Panc1 (cell line): ENCODE measurements around the gene EHD2. TPM values are rescaled to one million over a fixed set of nuclear protein-coding genes. Genes with fewer than 3 reads are reported as not detected.

Source experiments
- ATAC-seq: fragments of 200-7000 bp; cut with Tn5 transposase; 2 replicates; pipeline ENCODE4 v1.9.1; 2020; ENCODE audit warnings: mild to moderate bottlenecking, moderate library complexity
- BruUV-seq: library from RNA; stranded (reverse); fragments of 400-500 nt; replicated peaks from 2 replicates; lab custom pipeline; 2021; lab: Mats Ljungman, UMichigan
- CTCF ChIA-PET: fragments of 300-600 bp; sonication (Branson Sonifier 250); formaldehyde crosslinking; loops from one replicate; lab custom pipeline; 2022; ENCODE audit warnings: antibody characterized with exemption; lab: Charles Lee
- POLR2A ChIA-PET: fragments of 300-600 bp; sonication (Branson Sonifier 250); formaldehyde crosslinking; loops from one replicate; lab custom pipeline; 2022; ENCODE audit warnings: antibody characterized with exemption; lab: Charles Lee
- DNase-seq: peaks from one replicate; pipeline ENCODE4 v3.0.0-alpha.2; 2010; ENCODE audit warnings: low read depth, low spot score
- H3K27ac ChIP-seq: 2 replicates; pipeline ENCODE4 v1.5.1; 2011; ENCODE audit warnings: mild to moderate bottlenecking, low read length, inconsistent platforms
- H3K27me3 ChIP-seq: fragments of 200-500 bp; sonication (Bioruptor generic); 2 replicates; pipeline ENCODE4 v1.6.0; 2014; ENCODE audit warnings: low read length, inconsistent platforms; ENCODE audit not compliant: control insufficient read depth, insufficient read depth
- H3K36me3 ChIP-seq: fragments of 200-500 bp; sonication (Bioruptor generic); 2 replicates; pipeline ENCODE4 v1.5.1; 2014; ENCODE audit warnings: inconsistent platforms, mild to moderate bottlenecking, low read length, moderate library complexity; ENCODE audit not compliant: control insufficient read depth, insufficient read depth
- H3K4me1 ChIP-seq: 2 replicates; pipeline ENCODE4 v1.5.1; 2011; ENCODE audit warnings: inconsistent platforms, mild to moderate bottlenecking, low read length, moderate library complexity; ENCODE audit not compliant: control insufficient read depth, insufficient read depth
- H3K4me3 ChIP-seq, 2 experiments: 2 replicates each; pipeline ENCODE4 v1.5.1; 2011 to 2012; ENCODE audit warnings: low read depth in 2 of 2, low read length in 2 of 2, mild to moderate bottlenecking in 2 of 2, inconsistent platforms in 1 of 2, moderate library complexity in 1 of 2
- H3K9me3 ChIP-seq: fragments of 200-500 bp; sonication (Bioruptor generic); 2 replicates; pipeline ENCODE4 v1.5.1; 2014; ENCODE audit warnings: low read depth, mild to moderate bottlenecking, inconsistent platforms, low read length, moderate library complexity; ENCODE audit not compliant: control insufficient read depth, insufficient read depth
- CTCF ChIP-seq: fragments of 450-650 bp; IDR thresholded peaks from 2 replicates; pipeline ENCODE4 v1.5.1; 2017; ENCODE audit warnings: mild to moderate bottlenecking
- POLR2AphosphoS5 ChIP-seq: IDR thresholded peaks from 2 replicates; pipeline ENCODE4 v1.6.1; 2012; ENCODE audit warnings: mild to moderate bottlenecking, low read depth, low read length, moderate library complexity
- SIN3A ChIP-seq: IDR thresholded peaks from 2 replicates; pipeline ENCODE4 v1.6.1; 2012; ENCODE audit warnings: low read depth, mild to moderate bottlenecking, low read length, moderate library complexity, borderline replicate concordance; ENCODE audit not compliant: insufficient read depth
- TCF7L2 ChIP-seq: IDR thresholded peaks from 2 replicates; pipeline ENCODE4 v1.6.1; 2011; ENCODE audit warnings: mild to moderate bottlenecking, low read depth, low read length, inconsistent platforms
- in situ Hi-C: cut with HindIII; loops from 2 replicates; pipeline ENCODE4 v1.10.0; 2016; ENCODE audit warnings: low sequenced_read_pairs, low pct_unique_long_range_greater_than_20kb
- intact Hi-C: fragments of 100-400 bp; cut with micrococcal nuclease; formaldehyde crosslinking; loops from one replicate; pipeline ENCODE4 v1.10.0; 2022; ENCODE audit not compliant: unreplicated experiment
- total RNA-seq: library from RNA; stranded (reverse); gene quantifications from one replicate; pipeline ENCODE4 v1.2.1, GENCODE V29; 2021; ENCODE audit not compliant: unreplicated experiment
- TF ChIP-seq, protein P1 (sequence below), 2 experiments: IDR thresholded peaks; 2 replicates each; pipeline ENCODE4 v1.6.1; 2011 to 2012; ENCODE audit warnings: low read depth in 2 of 2, control low read depth in 1 of 2, low read length in 1 of 2, mild to moderate bottlenecking in 1 of 2, moderate library complexity in 1 of 2; ENCODE audit not compliant: insufficient read depth in 1 of 2

The EHD2 gene
- total RNA-seq, 1 experiment from 2014 or later = 41.8 TPM

DNA sequence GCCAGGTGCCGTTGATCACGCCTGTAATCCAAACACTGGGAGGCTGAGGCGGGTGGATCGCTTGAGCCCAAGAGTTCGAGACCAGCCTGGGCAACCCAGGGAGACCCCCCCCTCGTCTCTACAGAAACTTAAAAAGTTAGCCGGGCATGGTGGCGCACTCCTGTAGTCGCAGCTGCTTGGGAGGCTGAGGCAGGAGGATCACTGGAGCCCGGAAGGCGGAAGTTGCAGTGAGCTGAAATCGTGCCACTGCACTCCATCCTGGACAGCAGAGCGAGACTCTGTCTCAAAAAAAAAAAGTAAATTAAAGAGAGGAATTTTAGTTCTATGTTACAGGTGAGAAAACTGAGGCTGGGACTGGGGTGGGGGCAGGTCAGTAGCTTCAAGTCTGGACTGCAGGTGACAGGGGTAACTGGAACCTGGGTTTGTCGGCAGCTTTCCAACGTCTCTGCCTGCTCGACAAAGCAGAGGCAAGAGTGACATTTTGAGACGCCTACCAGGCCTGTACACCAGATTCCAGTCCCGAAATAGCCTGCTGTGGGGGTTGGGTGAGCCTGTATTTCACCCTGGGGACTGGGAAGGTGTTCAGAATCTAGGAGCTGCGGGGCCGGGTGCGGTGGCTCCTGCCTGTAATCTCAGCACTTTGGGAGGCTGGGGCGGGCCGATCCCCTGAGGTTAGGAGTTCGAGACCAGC, 66.4 kb downstream of the EHD2 start:
- CTCF ChIA-PET = no interaction called here
- in situ Hi-C loops = no loop called here
- no TSS peak for BruUV-seq
- H3K27me3 ChIP-seq = no peaks in the 10 kb centered on the region
- ATAC-seq (no peak), DNase-seq (no peak)
- no peaks in the 10 kb centered on the region for H3K4me1 ChIP-seq
- H3K27ac ChIP-seq = peak overlapping the region; percentile 90
- no peaks in the 10 kb centered on the region for H3K9me3 ChIP-seq
- TF ChIP-seq TCF7L2 = no peak
- TF ChIP-seq CTCF = no peak
- no peak for TF ChIP-seq SIN3A
- TF ChIP-seq, protein P1, sequence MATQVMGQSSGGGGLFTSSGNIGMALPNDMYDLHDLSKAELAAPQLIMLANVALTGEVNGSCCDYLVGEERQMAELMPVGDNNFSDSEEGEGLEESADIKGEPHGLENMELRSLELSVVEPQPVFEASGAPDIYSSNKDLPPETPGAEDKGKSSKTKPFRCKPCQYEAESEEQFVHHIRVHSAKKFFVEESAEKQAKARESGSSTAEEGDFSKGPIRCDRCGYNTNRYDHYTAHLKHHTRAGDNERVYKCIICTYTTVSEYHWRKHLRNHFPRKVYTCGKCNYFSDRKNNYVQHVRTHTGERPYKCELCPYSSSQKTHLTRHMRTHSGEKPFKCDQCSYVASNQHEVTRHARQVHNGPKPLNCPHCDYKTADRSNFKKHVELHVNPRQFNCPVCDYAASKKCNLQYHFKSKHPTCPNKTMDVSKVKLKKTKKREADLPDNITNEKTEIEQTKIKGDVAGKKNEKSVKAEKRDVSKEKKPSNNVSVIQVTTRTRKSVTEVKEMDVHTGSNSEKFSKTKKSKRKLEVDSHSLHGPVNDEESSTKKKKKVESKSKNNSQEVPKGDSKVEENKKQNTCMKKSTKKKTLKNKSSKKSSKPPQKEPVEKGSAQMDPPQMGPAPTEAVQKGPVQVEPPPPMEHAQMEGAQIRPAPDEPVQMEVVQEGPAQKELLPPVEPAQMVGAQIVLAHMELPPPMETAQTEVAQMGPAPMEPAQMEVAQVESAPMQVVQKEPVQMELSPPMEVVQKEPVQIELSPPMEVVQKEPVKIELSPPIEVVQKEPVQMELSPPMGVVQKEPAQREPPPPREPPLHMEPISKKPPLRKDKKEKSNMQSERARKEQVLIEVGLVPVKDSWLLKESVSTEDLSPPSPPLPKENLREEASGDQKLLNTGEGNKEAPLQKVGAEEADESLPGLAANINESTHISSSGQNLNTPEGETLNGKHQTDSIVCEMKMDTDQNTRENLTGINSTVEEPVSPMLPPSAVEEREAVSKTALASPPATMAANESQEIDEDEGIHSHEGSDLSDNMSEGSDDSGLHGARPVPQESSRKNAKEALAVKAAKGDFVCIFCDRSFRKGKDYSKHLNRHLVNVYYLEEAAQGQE (IDR thresholded peaks at IDR 0.05; ENCODE audit: insufficient read depth in 1 of 2, low read depth in 2 of 2, low read length in 1 of 2) = no peak
- TF ChIP-seq POLR2AphosphoS5 = no peak
- POLR2A ChIA-PET = no interaction called here
- intact Hi-C loops = no loop called here
- peaks cover 5% of the 10 kb centered on the region; the same call in 1 of the 2 replicates for H3K36me3 ChIP-seq
- peak overlapping the region; percentile 87 to 89 for H3K4me3 ChIP-seq

- no peak for TF ChIP-seq SIN3A
- no peak for TF ChIP-seq CTCF
- no peak for TF ChIP-seq POLR2AphosphoS5
- TF ChIP-seq TCF7L2 = no peak
- TF ChIP-seq, protein P1 (IDR thresholded peaks at IDR 0.05; ENCODE audit: insufficient read depth in 1 of 2, low read depth in 2 of 2, low read length in 1 of 2) = no peak
- Histone ChIP-seq H3K27me3 (no peaks in the 10 kb centered on the region), H3K4me3 (peak overlapping the region; percentile 87 to 89), H3K36me3 (peaks cover 5% of the 10 kb centered on the region; the same call in 1 of the 2 replicates), H3K4me1 (no peaks in the 10 kb centered on the region), H3K27ac (0 out of 2 replicates have a peak overlapping the region, but pooled peaks have one; percentile 12), H3K9me3 (no peaks in the 10 kb centered on the region)
- intact Hi-C loops (no loop called here), in situ Hi-C loops (no loop called here)
- no peak for ATAC-seq
- no TSS peak for BruUV-seq
- CTCF ChIA-PET = no interaction called here
- no peak for DNase-seq
- POLR2A ChIA-PET = no interaction called here
Measured at GRCh38 chr19:47780215-47780551, 67.0 kb downstream of the EHD2 start.
